ENCODE data around the gene PDIA6.

The PDIA6 gene

GRCh38 chr2:10817413-10817812 lies 4.8 kb upstream of the PDIA6 start:
- H3K4me3 ChIP-seq (ENCODE audit: low read depth, low read length), result no peak overlapping the region
- TF ChIP-seq CTCF (IDR thresholded peaks at IDR 0.05; ENCODE audit: borderline replicate concordance, insufficient read depth, low read depth, low read length), result peak; percentile 12; the same call in 1 of the 2 replicates

GRCh38 chr2:10814571-10815331 lies 2.2 kb upstream of the PDIA6 start:
- TF ChIP-seq CTCF (IDR thresholded peaks at IDR 0.05; ENCODE audit: borderline replicate concordance, insufficient read depth, low read depth, low read length), result no peak
- no peak overlapping the region for H3K4me3 ChIP-seq (ENCODE audit: low read depth, low read length)

GRCh38 chr2:10814142-10814541 lies 1.6 kb upstream of the PDIA6 start:
- H3K4me3 ChIP-seq (ENCODE audit: low read depth, low read length), result no peak overlapping the region
- no peak for TF ChIP-seq CTCF (IDR thresholded peaks at IDR 0.05; ENCODE audit: borderline replicate concordance, insufficient read depth, low read depth, low read length)

- peak overlapping the region; percentile 30 for H3K4me3 ChIP-seq (ENCODE audit: low read depth, low read length)
Observed at GRCh38 chr2:10813163-10814138, 866 bp upstream of the PDIA6 start.

- no peak for TF ChIP-seq CTCF (IDR thresholded peaks at IDR 0.05; ENCODE audit: borderline replicate concordance, insufficient read depth, low read depth, low read length)
Observed at GRCh38 chr2:10811517-10811916, 1.1 kb downstream of the PDIA6 start.

GRCh38 chr2:10810202-10811161 lies 2.1 kb downstream of the PDIA6 start:
- no peak for TF ChIP-seq CTCF (IDR thresholded peaks at IDR 0.05; ENCODE audit: borderline replicate concordance, insufficient read depth, low read depth, low read length)
- H3K4me3 ChIP-seq (ENCODE audit: low read depth, low read length), result peak overlapping the region; percentile 73

More at GRCh38 chr2:10811517-10811916, 1.1 kb downstream of the PDIA6 start:
- peak overlapping the region; percentile 73 for H3K4me3 ChIP-seq (ENCODE audit: low read depth, low read length)
